Measurements from ENCODE around the gene EPX. TPM values are rescaled to one million over a fixed set of nuclear protein-coding genes. Genes with fewer than 3 reads are reported as not detected.

Gene EPX
- total RNA-seq, 2 experiments from 2014 or later, result not detected

DNA sequence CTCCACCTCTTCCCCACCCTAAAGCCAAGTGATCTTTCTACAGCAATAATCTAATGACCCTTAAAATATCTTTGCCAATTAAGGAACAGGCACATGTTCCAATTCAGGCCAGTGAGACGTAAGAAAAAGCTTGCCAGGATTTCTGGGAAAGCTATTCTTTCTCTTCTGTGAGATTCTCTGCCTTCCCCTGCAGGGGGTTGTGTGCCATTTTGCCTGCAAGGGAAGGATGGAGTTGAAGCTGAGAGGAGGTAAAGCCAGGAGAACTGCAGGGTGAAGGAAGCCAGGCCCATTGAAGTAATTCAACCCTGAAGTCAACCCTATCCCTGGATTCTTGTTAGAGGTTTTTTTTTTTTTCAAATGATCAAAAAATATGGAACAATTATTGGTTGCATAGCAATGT, 36.9 kb downstream of the EPX start:
- CTCF ChIA-PET, result interaction anchor here (0.5 to 1.7 kb wide), 6 partner anchors 9 to 84 kb away, joined by 3 to 9 read pairs (median 4); partner anchors contain the start of gene MKS1

GRCh38 chr17:58229881-58230280, 37.4 kb downstream of the EPX start:
- no peaks in the 10 kb centered on the region for H3K36me3 Mint-ChIP-seq (ENCODE audit: low read depth)
- H3K27me3 Mint-ChIP-seq, result peaks cover 20% of the 10 kb centered on the region
- no peak for DNase-seq

More for the DNA sequence above, 36.9 kb downstream of the EPX start:
- Mint-ChIP-seq H3K4me3 (no peak overlapping the region), H3K4me1 (peaks cover 11% of the 10 kb centered on the region), H3K27ac (no peak overlapping the region), H3K9me3 (ENCODE audit: low read depth) (no peaks in the 10 kb centered on the region), H3K27me3 (peaks cover 19% of the 10 kb centered on the region), H3K36me3 (ENCODE audit: low read depth) (no peaks in the 10 kb centered on the region)
- no peak for ATAC-seq
- DNase-seq, result no peak
- intact Hi-C loops (cut with DNase I, micrococcal nuclease), result no loop called here
- POLR2A ChIA-PET, result no interaction called here

DNA sequence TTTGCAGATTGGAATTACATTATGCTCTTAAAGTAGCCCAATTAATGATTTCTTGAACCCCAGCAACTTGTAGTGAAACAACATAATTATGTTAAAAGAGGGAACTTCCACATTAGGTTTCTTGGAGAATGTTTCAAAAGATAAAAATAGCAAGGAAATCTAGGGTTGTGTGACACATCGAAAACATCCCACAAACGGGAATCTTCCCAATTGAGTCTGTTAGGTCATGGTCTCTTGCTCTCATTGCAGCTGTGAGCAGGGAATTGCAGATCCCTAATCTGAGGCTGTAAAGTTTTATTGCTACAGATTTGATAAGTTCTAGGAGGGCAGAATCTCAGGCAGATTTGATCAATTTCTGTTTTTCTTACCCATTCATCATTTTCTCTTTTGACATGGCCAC, 39.1 kb downstream of the EPX start:
- DNase-seq (no peak), ATAC-seq (no peak)
- POLR2A ChIA-PET, result no interaction called here
- intact Hi-C loops (cut with DNase I, micrococcal nuclease), result no loop called here
- Mint-ChIP-seq H3K36me3 (ENCODE audit: low read depth) (no peaks in the 10 kb centered on the region), H3K27ac (no peak overlapping the region), H3K27me3 (peaks cover 24% of the 10 kb centered on the region), H3K4me1 (peaks cover 9% of the 10 kb centered on the region), H3K4me3 (no peak overlapping the region), H3K9me3 (ENCODE audit: low read depth) (no peaks in the 10 kb centered on the region)
- CTCF ChIA-PET, result interaction anchor here (0.8 to 1.1 kb wide), 2 partner anchors 16 to 32 kb away, joined by 3 to 6 read pairs; no protein-coding TSS in a partner anchor

More at GRCh38 chr17:58229881-58230280, 37.4 kb downstream of the EPX start:
- ChIA-PET CTCF (interaction anchor here (0.5 to 1.7 kb wide), 6 partner anchors 10 to 83 kb away, joined by 3 to 9 read pairs (median 4); partner anchors contain the start of gene MKS1), POLR2A (no interaction called here)
- no peak for ATAC-seq
- H3K4me3 Mint-ChIP-seq, result no peak overlapping the region
- H3K9me3 Mint-ChIP-seq (ENCODE audit: low read depth), result no peaks in the 10 kb centered on the region
- intact Hi-C loops (cut with DNase I, micrococcal nuclease), result no loop called here
- peaks cover 9% of the 10 kb centered on the region for H3K4me1 Mint-ChIP-seq
- H3K27ac Mint-ChIP-seq, result no peak overlapping the region

GRCh38 chr17:58232707-58233156, 40.2 kb downstream of the EPX start:
- DNase-seq (peak; percentile 72), ATAC-seq (peak; percentile 96)
- Mint-ChIP-seq H3K27ac (no peak overlapping the region), H3K4me3 (no peak overlapping the region), H3K4me1 (peaks cover 9% of the 10 kb centered on the region), H3K9me3 (ENCODE audit: low read depth) (no peaks in the 10 kb centered on the region), H3K27me3 (peaks cover 28% of the 10 kb centered on the region), H3K36me3 (ENCODE audit: low read depth) (no peaks in the 10 kb centered on the region)
- CTCF ChIA-PET, result interaction anchor here (0.8 to 1.1 kb wide), 4 partner anchors 9 to 17 kb away, joined by 3 to 6 read pairs (median 5); no protein-coding TSS in a partner anchor
- POLR2A ChIA-PET, result no interaction called here
- intact Hi-C loops (cut with DNase I, micrococcal nuclease), result no loop called here

DNA sequence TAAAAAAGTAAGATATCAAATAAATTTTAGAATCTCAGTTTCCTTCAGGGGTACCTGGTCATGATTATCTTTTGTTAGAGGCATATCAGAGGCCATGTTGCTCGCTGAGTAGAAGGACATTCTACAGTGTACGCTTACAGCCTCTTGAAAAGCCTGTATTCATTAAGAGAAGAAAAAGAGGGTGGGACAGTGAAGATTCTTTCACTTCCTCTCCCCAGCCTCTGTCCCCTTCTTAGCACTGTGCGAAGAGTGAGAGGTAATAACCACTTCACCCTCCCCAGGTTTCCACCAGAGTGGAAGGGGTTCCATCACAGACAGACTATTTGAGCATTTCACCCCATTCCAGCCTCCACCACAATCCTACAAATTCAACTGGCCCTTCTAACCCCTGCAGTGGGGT, 41.0 kb downstream of the EPX start:
- Mint-ChIP-seq H3K27me3 (peaks cover 22% of the 10 kb centered on the region), H3K27ac (no peak overlapping the region), H3K4me3 (no peak overlapping the region), H3K4me1 (peaks cover 9% of the 10 kb centered on the region), H3K9me3 (ENCODE audit: low read depth) (no peaks in the 10 kb centered on the region), H3K36me3 (ENCODE audit: low read depth) (no peaks in the 10 kb centered on the region)
- no peak for ATAC-seq
- ChIA-PET POLR2A (no interaction called here), CTCF (no interaction called here)
- DNase-seq, result no peak
- intact Hi-C loops (cut with DNase I, micrococcal nuclease), result no loop called here

GRCh38 chr17:58234512-58234911, 42.0 kb downstream of the EPX start:
- Mint-ChIP-seq H3K4me1 (peaks cover 9% of the 10 kb centered on the region), H3K36me3 (ENCODE audit: low read depth) (no peaks in the 10 kb centered on the region), H3K27ac (no peak overlapping the region), H3K4me3 (no peak overlapping the region), H3K9me3 (ENCODE audit: low read depth) (no peaks in the 10 kb centered on the region), H3K27me3 (peaks cover 24% of the 10 kb centered on the region)
- ChIA-PET CTCF (interaction anchor here (1.0 to 2.1 kb wide), 3 partner anchors 14 to 16 kb away, joined by 3 to 5 read pairs (median 5); partner anchors contain the start of gene MKS1), POLR2A (no interaction called here)
- DNase-seq (no peak), ATAC-seq (no peak)
- intact Hi-C loops (cut with DNase I, micrococcal nuclease), result no loop called here

DNA sequence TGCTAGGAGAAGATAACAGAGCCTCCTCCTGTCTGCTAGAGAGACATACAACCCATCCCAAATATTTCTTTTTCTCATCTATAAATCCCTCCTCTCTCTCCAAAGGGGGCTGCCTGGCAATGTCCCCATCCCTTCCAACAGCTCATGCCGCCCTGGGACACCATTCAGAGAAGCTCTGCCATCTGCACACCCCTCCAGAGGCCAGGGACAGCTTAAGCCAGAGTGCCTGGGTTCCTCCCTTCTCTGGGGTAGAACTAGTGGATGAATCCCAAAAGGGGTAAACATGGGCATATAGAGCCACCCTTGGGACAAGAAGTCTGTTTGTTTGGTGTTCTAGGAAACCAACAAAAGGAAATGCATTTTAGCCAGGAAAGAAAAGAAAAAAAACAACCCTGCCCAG, 43.3 kb downstream of the EPX start:
- ATAC-seq (no peak), DNase-seq (no peak)
- H3K27me3 Mint-ChIP-seq, result peaks cover 30% of the 10 kb centered on the region
- ChIA-PET POLR2A (interaction anchor here (0.6 kb wide), 1 partner anchor 261 kb away, joined by 7 read pairs; no protein-coding TSS in a partner anchor), CTCF (interaction anchor here (0.7 to 2.1 kb wide), 4 partner anchors 11 to 718 kb away, joined by 3 to 11 read pairs (median 5); partner anchors contain the start of gene MKS1)
- H3K36me3 Mint-ChIP-seq (ENCODE audit: low read depth), result no peaks in the 10 kb centered on the region
- no peak overlapping the region for H3K4me3 Mint-ChIP-seq
- H3K9me3 Mint-ChIP-seq (ENCODE audit: low read depth), result no peaks in the 10 kb centered on the region
- intact Hi-C loops (cut with DNase I, micrococcal nuclease), result no loop called here
- H3K4me1 Mint-ChIP-seq, result peaks cover 9% of the 10 kb centered on the region
- no peak overlapping the region for H3K27ac Mint-ChIP-seq

GRCh38 chr17:58236394-58236793, 43.9 kb downstream of the EPX start:
- no peak overlapping the region for H3K4me3 Mint-ChIP-seq
- intact Hi-C loops (cut with DNase I, micrococcal nuclease), result no loop called here
- H3K9me3 Mint-ChIP-seq (ENCODE audit: low read depth), result no peaks in the 10 kb centered on the region
- CTCF ChIA-PET, result interaction anchor here (0.7 to 2.0 kb wide), 3 partner anchors 12 to 718 kb away, joined by 3 to 11 read pairs (median 5); no protein-coding TSS in a partner anchor
- H3K36me3 Mint-ChIP-seq (ENCODE audit: low read depth), result no peaks in the 10 kb centered on the region
- ATAC-seq (no peak), DNase-seq (no peak)
- H3K27me3 Mint-ChIP-seq, result peaks cover 31% of the 10 kb centered on the region
- peaks cover 9% of the 10 kb centered on the region for H3K4me1 Mint-ChIP-seq
- no peak overlapping the region for H3K27ac Mint-ChIP-seq
- POLR2A ChIA-PET, result interaction anchor here (0.6 kb wide), 1 partner anchor 8 kb away, joined by 4 read pairs; no protein-coding TSS in a partner anchor

- ChIA-PET CTCF (interaction anchor here (0.9 to 1.5 kb wide), 6 partner anchors 9 to 236 kb away, joined by 3 to 6 read pairs (median 4); partner anchors contain the start of gene RNF43), POLR2A (no interaction called here)
- intact Hi-C loops (cut with DNase I, micrococcal nuclease), result no loop called here
- H3K27me3 Mint-ChIP-seq, result peaks cover 40% of the 10 kb centered on the region
- ATAC-seq (no peak), DNase-seq (no peak)
- H3K27ac Mint-ChIP-seq, result no peak within 1 kb of the TSS
- no peaks in the 10 kb centered on the region for H3K36me3 Mint-ChIP-seq (ENCODE audit: low read depth)
- H3K4me1 Mint-ChIP-seq, result peaks cover 5% of the 10 kb centered on the region
- no peaks in the 10 kb centered on the region for H3K9me3 Mint-ChIP-seq (ENCODE audit: low read depth)
- no peak within 1 kb of the TSS for H3K4me3 Mint-ChIP-seq
Measured at GRCh38 chr17:58238147-58238634, 45.7 kb downstream of the EPX start, which contains the start of gene LPO. LPO (plus strand) TSS chr17:58238584; CDS start chr17:58242980, 4,396 bp downstream.

GRCh38 chr17:58239987-58240386, 47.5 kb downstream of the EPX start:
- Mint-ChIP-seq H3K4me3 (no peak overlapping the region), H3K27me3 (peaks cover 43% of the 10 kb centered on the region), H3K9me3 (ENCODE audit: low read depth) (no peaks in the 10 kb centered on the region), H3K27ac (no peak overlapping the region), H3K36me3 (ENCODE audit: low read depth) (no peaks in the 10 kb centered on the region), H3K4me1 (peaks cover 5% of the 10 kb centered on the region)
- DNase-seq, result no peak
- intact Hi-C loops (cut with DNase I, micrococcal nuclease), result no loop called here
- no peak for ATAC-seq
- POLR2A ChIA-PET, result no interaction called here
- CTCF ChIA-PET, result interaction anchor here (0.7 to 0.8 kb wide), 2 partner anchors 41 to 392 kb away, joined by 3 read pairs; partner anchors contain the start of gene MPO

GRCh38 chr17:58242171-58242784, 49.8 kb downstream of the EPX start:
- CTCF ChIA-PET, result interaction anchor here (0.7 to 1.9 kb wide), 6 partner anchors 8 to 175 kb away, joined by 3 to 7 read pairs (median 4); partner anchors contain the start of gene RNF43

More at GRCh38 chr17:58242171-58242784, 49.8 kb downstream of the EPX start:
- ATAC-seq, result peak; percentile 96
- no peaks in the 10 kb centered on the region for H3K9me3 Mint-ChIP-seq (ENCODE audit: low read depth)
- no peaks in the 10 kb centered on the region for H3K36me3 Mint-ChIP-seq (ENCODE audit: low read depth)
- no peak overlapping the region for H3K27ac Mint-ChIP-seq
- POLR2A ChIA-PET, result interaction anchor here (0.5 kb wide), 1 partner anchor 388 kb away, joined by 4 read pairs; no protein-coding TSS in a partner anchor
- DNase-seq, result peak; percentile 74
- intact Hi-C loops (cut with DNase I, micrococcal nuclease), result loop anchor here in 1 of 2 experiments (1.0 kb wide), 1 partner anchor 23 kb away; the partner anchor contains the start of gene MKS1
- H3K4me1 Mint-ChIP-seq, result peaks cover 5% of the 10 kb centered on the region
- peaks cover 41% of the 10 kb centered on the region for H3K27me3 Mint-ChIP-seq
- H3K4me3 Mint-ChIP-seq, result no peak overlapping the region
